Natural killer cell (primary cell): ENCODE results near the gene FGGY. TPM values are rescaled to one million over a fixed set of nuclear protein-coding genes. Genes with fewer than 3 reads are reported as not detected.

Experiments used
- ATAC-seq, 3 donors: fragments of 150-1000 bp in 2 of 3; fragments of 200-7000 bp in 1 of 3; cut with Tn5 transposase; 1 replicate in 1 of 3; 2 replicates in 2 of 3; pipeline ENCODE4 v1.10.0; 2021; ENCODE audit warnings: mild to moderate bottlenecking in 2 of 3, moderate library complexity in 2 of 3
- DNase-seq, 2 donors: peaks; one replicate each; pipeline versions ENCODE4 v3.0.0 to v3.0.0-alpha.2; 2013 to 2021; ENCODE audit warnings: mixed read lengths in 1 of 2
- H3K27ac ChIP-seq: one replicate; pipeline ENCODE4 v1.5.1; 2013; ENCODE audit warnings: mild to moderate bottlenecking, low read length
- H3K27me3 ChIP-seq: one replicate; pipeline ENCODE4 v1.6.1; 2013; ENCODE audit warnings: low read length; ENCODE audit not compliant: control insufficient read depth, insufficient read depth
- H3K36me3 ChIP-seq: one replicate; pipeline ENCODE4 v1.6.1; 2013; ENCODE audit warnings: low read length; ENCODE audit not compliant: control insufficient read depth, insufficient read depth
- H3K4me1 ChIP-seq: one replicate; pipeline ENCODE4 v1.6.1; 2013; ENCODE audit warnings: low read length; ENCODE audit not compliant: control insufficient read depth, insufficient read depth
- H3K4me3 ChIP-seq: one replicate; pipeline ENCODE4 v1.5.1; 2013; ENCODE audit warnings: low read length
- H3K9me3 ChIP-seq: one replicate; pipeline ENCODE4 v1.6.1; 2013; ENCODE audit warnings: low read length; ENCODE audit not compliant: control insufficient read depth, insufficient read depth
- H3K27ac Mint-ChIP-seq, 2 donors: one replicate each; pipeline ENCODE4 v1.8.0; 2022; ENCODE audit warnings: mild to moderate bottlenecking in 2 of 2, mixed read lengths in 2 of 2, moderate library complexity in 1 of 2
- H3K27me3 Mint-ChIP-seq, 2 donors: one replicate each; pipeline ENCODE4 v1.8.0; 2022; ENCODE audit warnings: low read depth in 2 of 2, mixed read lengths in 2 of 2
- H3K36me3 Mint-ChIP-seq: one replicate; pipeline ENCODE4 v1.8.0; 2022; ENCODE audit warnings: mixed read lengths
- H3K4me1 Mint-ChIP-seq, 2 donors: one replicate each; pipeline ENCODE4 v1.8.0; 2022; ENCODE audit warnings: mixed read lengths in 2 of 2
- H3K4me3 Mint-ChIP-seq: one replicate; pipeline ENCODE4 v1.8.0; 2022; ENCODE audit warnings: mild to moderate bottlenecking, moderate library complexity, mixed read lengths
- H3K9me3 Mint-ChIP-seq, 2 donors: one replicate each; pipeline ENCODE4 v1.8.0; 2022; ENCODE audit warnings: mixed read lengths in 2 of 2
- CTCF ChIP-seq: fragments of 200-600 bp; IDR thresholded peaks from one replicate; pipeline ENCODE4 v1.8.0; 2022; ENCODE audit warnings: antibody characterized with exemption
- WGBS: methylation state at CpG from one replicate; pipeline ENCODE4 v1.1.7; 2013; ENCODE audit warnings: missing lambda C conversion rate; ENCODE audit not compliant: insufficient coverage; 5-methylcytosine and 5-hydroxymethylcytosine counted together
- intact Hi-C: fragments of 100-400 bp; cut with micrococcal nuclease; formaldehyde crosslinking; loops from one replicate; pipeline ENCODE4 v1.14.2; 2022
- total RNA-seq, 4 donors: library from RNA; stranded (reverse); fragments of 120-200 nt in 1 of 4; gene quantifications; one replicate each; pipeline versions ENCODE4 v1.2.3 to v1.2.4, GENCODE V29; 2013 to 2022

FGGY gene
- total RNA-seq, 3 donors from 2014 or later (not counting 1 experiment from before 2014, with no cell fraction given) = 21.8 to 31.5 (median 21.8) TPM

GRCh38 chr1:59482986-59483385 lies 186.1 kb downstream of the FGGY start:
- Mint-ChIP-seq H3K4me3 (no peak overlapping the region), H3K4me1 (peaks cover 0 to 3% of the 10 kb centered on the region in 2 donors), H3K9me3 (no peaks in the 10 kb centered on the region), H3K27ac (no peak overlapping the region), H3K27me3 (no peaks in the 10 kb centered on the region), H3K36me3 (no peaks in the 10 kb centered on the region)
- Histone ChIP-seq H3K9me3 (no peaks in the 10 kb centered on the region), H3K27ac (no peak overlapping the region), H3K27me3 (no peaks in the 10 kb centered on the region), H3K4me1 (no peaks in the 10 kb centered on the region), H3K4me3 (no peak overlapping the region), H3K36me3 (no peaks in the 10 kb centered on the region)
- ATAC-seq = no peak
- TF ChIP-seq CTCF = no peak
- WGBS = 97% methylated on average over 1 of the region's 1 CpG
- DNase-seq = no peak
- intact Hi-C loops = no loop called here

GRCh38 chr1:59484096-59484495 lies 187.2 kb downstream of the FGGY start:
- H3K9me3 Mint-ChIP-seq = no peaks in the 10 kb centered on the region
- ATAC-seq (no peak), DNase-seq (no peak)
- no peaks in the 10 kb centered on the region for H3K27me3 Mint-ChIP-seq
- H3K36me3 ChIP-seq = no peaks in the 10 kb centered on the region
- WGBS = 87% methylated on average over 1 of the region's 1 CpG
- H3K4me3 ChIP-seq = no peak overlapping the region
- no peak overlapping the region for H3K27ac ChIP-seq
- no peak overlapping the region for H3K27ac Mint-ChIP-seq
- no peaks in the 10 kb centered on the region for H3K4me1 ChIP-seq
- no peak overlapping the region for H3K4me3 Mint-ChIP-seq
- intact Hi-C loops = no loop called here
- H3K27me3 ChIP-seq = no peaks in the 10 kb centered on the region
- peaks cover 0 to 3% of the 10 kb centered on the region in 2 donors for H3K4me1 Mint-ChIP-seq
- H3K36me3 Mint-ChIP-seq = no peaks in the 10 kb centered on the region
- no peaks in the 10 kb centered on the region for H3K9me3 ChIP-seq
- no peak for TF ChIP-seq CTCF

GRCh38 chr1:59485171-59485570 lies 188.3 kb downstream of the FGGY start:
- Mint-ChIP-seq H3K27me3 (no peaks in the 10 kb centered on the region), H3K36me3 (no peaks in the 10 kb centered on the region), H3K4me1 (peaks cover 0 to 3% of the 10 kb centered on the region in 2 donors), H3K27ac (no peak overlapping the region), H3K4me3 (no peak overlapping the region), H3K9me3 (no peaks in the 10 kb centered on the region)
- Histone ChIP-seq H3K4me3 (no peak overlapping the region), H3K27me3 (no peaks in the 10 kb centered on the region), H3K27ac (no peak overlapping the region), H3K36me3 (no peaks in the 10 kb centered on the region), H3K9me3 (no peaks in the 10 kb centered on the region), H3K4me1 (no peaks in the 10 kb centered on the region)
- TF ChIP-seq CTCF = no peak
- no peak for ATAC-seq
- intact Hi-C loops = no loop called here
- DNase-seq = no peak
- 96% methylated on average over 2 of the region's 2 CpGs for WGBS

GRCh38 chr1:59485949-59486348 lies 189.1 kb downstream of the FGGY start:
- no peak for ATAC-seq
- Histone ChIP-seq H3K4me3 (no peak overlapping the region), H3K27ac (no peak overlapping the region), H3K36me3 (no peaks in the 10 kb centered on the region), H3K27me3 (no peaks in the 10 kb centered on the region), H3K4me1 (no peaks in the 10 kb centered on the region), H3K9me3 (no peaks in the 10 kb centered on the region)
- Mint-ChIP-seq H3K4me3 (no peak overlapping the region), H3K4me1 (peaks cover 0 to 3% of the 10 kb centered on the region in 2 donors), H3K27ac (no peak overlapping the region), H3K36me3 (no peaks in the 10 kb centered on the region), H3K9me3 (no peaks in the 10 kb centered on the region), H3K27me3 (peaks cover 0 to under 1% of the 10 kb centered on the region in 2 donors)
- 87% methylated on average over 2 of the region's 2 CpGs for WGBS
- no peak for TF ChIP-seq CTCF
- intact Hi-C loops = no loop called here
- DNase-seq = no peak
